Calu3 (cell line): Measurements from ENCODE around the gene ARHGAP31. TPM values are rescaled to one million over a fixed set of nuclear protein-coding genes. Genes with fewer than 3 reads are reported as not detected.

ENCODE experiments used
- BruUV-seq: library from RNA; stranded (reverse); fragments of 400-500 nt; replicated peaks from 2 replicates; lab custom pipeline; 2021; lab: Mats Ljungman, UMichigan
- CTCF ChIA-PET: fragments of 300-600 bp; sonication (Branson Sonifier 250); formaldehyde crosslinking; loops from one replicate; lab custom pipeline; 2022; ENCODE audit warnings: antibody characterized with exemption; lab: Charles Lee
- DNase-seq: peaks from one replicate; pipeline ENCODE4 v3.0.0; 2022
- H3K27ac Mint-ChIP-seq: one replicate; pipeline ENCODE4 v1.8.0; 2022; ENCODE audit warnings: mixed read lengths; ENCODE audit not compliant: unreplicated experiment
- H3K27me3 Mint-ChIP-seq: one replicate; pipeline ENCODE4 v1.8.0; 2022; ENCODE audit warnings: mixed read lengths; ENCODE audit not compliant: unreplicated experiment
- H3K36me3 Mint-ChIP-seq: one replicate; pipeline ENCODE4 v1.8.0; 2022; ENCODE audit warnings: mild to moderate bottlenecking, moderate library complexity, mixed read lengths; ENCODE audit not compliant: insufficient read depth, unreplicated experiment
- H3K4me1 Mint-ChIP-seq: one replicate; pipeline ENCODE4 v1.8.0; 2022; ENCODE audit warnings: mild to moderate bottlenecking, low read depth, mixed read lengths; ENCODE audit not compliant: unreplicated experiment
- H3K4me3 Mint-ChIP-seq: one replicate; pipeline ENCODE4 v1.8.0; 2022; ENCODE audit warnings: mild to moderate bottlenecking, low read depth, moderate library complexity, mixed read lengths; ENCODE audit not compliant: unreplicated experiment
- H3K9me3 Mint-ChIP-seq: one replicate; pipeline ENCODE4 v1.8.0; 2022; ENCODE audit warnings: low read depth, mixed read lengths; ENCODE audit not compliant: unreplicated experiment
- intact Hi-C: fragments of 100-400 bp; cut with micrococcal nuclease; formaldehyde crosslinking; loops from one replicate; pipeline ENCODE4 v1.10.0; 2022; ENCODE audit not compliant: unreplicated experiment
- total RNA-seq: library from RNA; stranded (reverse); gene quantifications from 2 replicates; pipeline ENCODE4 v1.2.3, GENCODE V29; 2022
- TF ChIP-seq, protein P1 (sequence below): fragments of 200-600 bp; IDR thresholded peaks from one replicate; pipeline ENCODE4 v1.8.0; 2022; ENCODE audit warnings: antibody characterized with exemption; ENCODE audit not compliant: unreplicated experiment

ARHGAP31 gene
- total RNA-seq, 1 experiment from 2014 or later = 0.52 TPM

DNA sequence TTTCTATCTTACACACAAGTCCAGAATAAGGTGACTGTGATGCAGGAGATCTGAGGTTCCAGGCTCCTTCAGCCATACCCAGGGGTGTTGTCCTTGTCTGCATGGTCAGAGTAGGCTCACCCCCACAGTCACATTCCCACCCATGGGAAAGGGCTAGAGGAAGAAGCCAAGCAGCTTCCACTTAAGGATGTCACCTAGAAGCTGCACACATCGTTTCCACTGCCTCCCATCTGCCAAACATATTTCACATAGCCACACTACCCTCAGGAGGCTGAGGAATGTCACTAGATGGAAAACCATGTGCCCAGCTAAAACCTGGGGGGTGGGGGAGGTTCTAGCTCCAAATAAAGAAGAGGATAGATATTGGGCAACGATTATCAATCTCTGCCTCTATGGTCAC, 111.1 kb downstream of the ARHGAP31 start:
- H3K4me1 Mint-ChIP-seq = no peaks in the 10 kb centered on the region

GRCh38 chr3:119408243-119408950, 114.2 kb downstream of the ARHGAP31 start:
- CTCF ChIA-PET = no interaction called here
- no peak for DNase-seq
- no peak overlapping the region for H3K4me3 Mint-ChIP-seq
- H3K27ac Mint-ChIP-seq = no peak overlapping the region
- BruUV-seq = no TSS peak
- TF ChIP-seq, protein P1, sequence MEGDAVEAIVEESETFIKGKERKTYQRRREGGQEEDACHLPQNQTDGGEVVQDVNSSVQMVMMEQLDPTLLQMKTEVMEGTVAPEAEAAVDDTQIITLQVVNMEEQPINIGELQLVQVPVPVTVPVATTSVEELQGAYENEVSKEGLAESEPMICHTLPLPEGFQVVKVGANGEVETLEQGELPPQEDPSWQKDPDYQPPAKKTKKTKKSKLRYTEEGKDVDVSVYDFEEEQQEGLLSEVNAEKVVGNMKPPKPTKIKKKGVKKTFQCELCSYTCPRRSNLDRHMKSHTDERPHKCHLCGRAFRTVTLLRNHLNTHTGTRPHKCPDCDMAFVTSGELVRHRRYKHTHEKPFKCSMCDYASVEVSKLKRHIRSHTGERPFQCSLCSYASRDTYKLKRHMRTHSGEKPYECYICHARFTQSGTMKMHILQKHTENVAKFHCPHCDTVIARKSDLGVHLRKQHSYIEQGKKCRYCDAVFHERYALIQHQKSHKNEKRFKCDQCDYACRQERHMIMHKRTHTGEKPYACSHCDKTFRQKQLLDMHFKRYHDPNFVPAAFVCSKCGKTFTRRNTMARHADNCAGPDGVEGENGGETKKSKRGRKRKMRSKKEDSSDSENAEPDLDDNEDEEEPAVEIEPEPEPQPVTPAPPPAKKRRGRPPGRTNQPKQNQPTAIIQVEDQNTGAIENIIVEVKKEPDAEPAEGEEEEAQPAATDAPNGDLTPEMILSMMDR = no peak
- H3K27me3 Mint-ChIP-seq = no peaks in the 10 kb centered on the region
- H3K36me3 Mint-ChIP-seq = no peaks in the 10 kb centered on the region
- H3K4me1 Mint-ChIP-seq = no peaks in the 10 kb centered on the region
- no peaks in the 10 kb centered on the region for H3K9me3 Mint-ChIP-seq
- intact Hi-C loops = no loop called here

More for the DNA sequence above, 111.1 kb downstream of the ARHGAP31 start:
- no peaks in the 10 kb centered on the region for H3K36me3 Mint-ChIP-seq
- CTCF ChIA-PET = interaction anchor here (0.6 kb wide), 1 partner anchor 93 kb away, joined by 3 read pairs; no protein-coding TSS in a partner anchor
- intact Hi-C loops = no loop called here
- BruUV-seq = no TSS peak
- H3K27me3 Mint-ChIP-seq = no peaks in the 10 kb centered on the region
- no peak overlapping the region for H3K4me3 Mint-ChIP-seq
- TF ChIP-seq, protein P1 = no peak
- DNase-seq = no peak
- H3K9me3 Mint-ChIP-seq = no peaks in the 10 kb centered on the region
- no peak overlapping the region for H3K27ac Mint-ChIP-seq

DNA sequence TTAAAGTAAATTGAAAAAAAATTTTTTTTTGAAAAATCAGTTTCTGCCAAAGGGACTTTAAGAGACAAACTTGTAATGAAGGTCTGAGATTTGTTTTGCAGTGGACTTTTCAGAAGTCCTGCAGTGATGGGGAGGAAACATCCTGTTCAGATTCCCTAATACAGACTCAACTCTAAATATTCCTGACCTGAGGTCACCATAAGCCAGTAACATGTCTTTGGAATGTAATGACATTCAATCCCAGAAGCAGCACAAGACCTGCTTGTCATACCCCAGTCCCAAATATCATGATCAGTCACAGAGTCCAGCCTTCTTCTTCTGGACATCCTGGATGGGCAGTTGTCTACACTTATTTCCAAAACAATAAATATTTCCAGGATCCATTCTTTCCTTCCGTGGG, 115.7 kb downstream of the ARHGAP31 start:
- TF ChIP-seq, protein P1 = no peak
- no peaks in the 10 kb centered on the region for H3K9me3 Mint-ChIP-seq
- H3K27ac Mint-ChIP-seq = no peak overlapping the region
- no TSS peak for BruUV-seq
- H3K36me3 Mint-ChIP-seq = no peaks in the 10 kb centered on the region
- CTCF ChIA-PET = no interaction called here
- no peaks in the 10 kb centered on the region for H3K27me3 Mint-ChIP-seq
- no peak overlapping the region for H3K4me3 Mint-ChIP-seq
- no peaks in the 10 kb centered on the region for H3K4me1 Mint-ChIP-seq
- intact Hi-C loops = no loop called here
- DNase-seq = no peak

DNA sequence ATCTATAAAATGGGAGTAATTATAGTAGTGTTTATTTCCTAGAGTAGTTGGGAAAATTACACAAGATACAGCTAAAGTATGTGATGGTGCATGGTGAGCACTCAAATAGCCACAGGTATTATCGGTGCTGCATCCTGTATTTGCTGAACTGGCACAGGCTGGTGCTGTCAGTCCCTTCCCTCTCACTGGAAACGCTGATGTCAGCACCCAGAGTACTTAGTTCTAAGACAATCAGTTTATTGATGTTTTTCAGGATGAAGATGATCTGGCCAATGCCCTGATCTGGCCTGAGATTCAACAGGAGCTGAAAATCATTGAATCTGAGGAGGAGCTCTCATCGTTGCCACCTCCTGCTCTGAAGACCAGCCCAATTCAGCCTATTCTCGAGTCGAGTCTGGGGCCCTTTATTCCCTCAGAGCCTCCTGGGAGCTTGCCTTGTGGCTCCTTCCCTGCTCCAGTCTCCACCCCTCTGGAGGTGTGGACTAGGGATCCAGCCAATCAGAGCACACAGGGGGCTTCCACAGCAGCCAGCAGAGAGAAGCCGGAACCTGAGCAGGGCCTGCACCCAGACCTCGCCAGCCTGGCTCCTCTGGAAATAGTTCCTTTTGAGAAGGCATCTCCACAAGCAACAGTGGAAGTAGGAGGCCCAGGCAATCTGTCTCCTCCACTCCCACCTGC, 119.6 kb downstream of the ARHGAP31 start:
- DNase-seq = no peak
- CTCF ChIA-PET = no interaction called here
- no peak overlapping the region for H3K4me3 Mint-ChIP-seq
- no peaks in the 10 kb centered on the region for H3K27me3 Mint-ChIP-seq
- TF ChIP-seq, protein P1 = no peak
- no TSS peak for BruUV-seq
- H3K9me3 Mint-ChIP-seq = no peaks in the 10 kb centered on the region
- no peak overlapping the region for H3K27ac Mint-ChIP-seq
- no peaks in the 10 kb centered on the region for H3K4me1 Mint-ChIP-seq
- no peaks in the 10 kb centered on the region for H3K36me3 Mint-ChIP-seq
- intact Hi-C loops = no loop called here
